H9 (cell line): ENCODE results near the gene NSFL1C. TPM values are rescaled to one million over a fixed set of nuclear protein-coding genes. Genes with fewer than 3 reads are reported as not detected.

Source experiments
- DNase-seq: peaks from one replicate; pipeline ENCODE4 v3.0.0-alpha.2; 2017
- H2AFZ ChIP-seq: one replicate; pipeline ENCODE4 v1.6.1; 2013; ENCODE audit warnings: mild to moderate bottlenecking, low read length, control low read depth, moderate library complexity
- H2AK5ac ChIP-seq: 2 replicates; pipeline ENCODE4 v1.6.1; 2013; ENCODE audit warnings: low read length, control low read depth, mixed read lengths; ENCODE audit not compliant: insufficient read length
- H2BK120ac ChIP-seq: one replicate; pipeline ENCODE4 v1.6.1; 2013; ENCODE audit warnings: low read depth, mild to moderate bottlenecking, low read length, control low read depth, inconsistent platforms; ENCODE audit not compliant: poor library complexity, severe bottlenecking
- H2BK12ac ChIP-seq: 2 replicates; pipeline ENCODE4 v1.6.1; 2013; ENCODE audit warnings: low read length, control low read depth, mixed read lengths, low read depth; ENCODE audit not compliant: insufficient read length
- H2BK15ac ChIP-seq: 2 replicates; pipeline ENCODE4 v1.6.1; 2013; ENCODE audit warnings: low read depth, low read length, control low read depth
- H2BK20ac ChIP-seq: one replicate; pipeline ENCODE4 v1.6.1; 2013; ENCODE audit warnings: low read depth, mild to moderate bottlenecking, low read length, control low read depth, inconsistent platforms; ENCODE audit not compliant: poor library complexity, severe bottlenecking
- H2BK5ac ChIP-seq: 2 replicates; pipeline ENCODE4 v1.6.1; 2013; ENCODE audit warnings: low read length, control low read depth, mixed read lengths; ENCODE audit not compliant: insufficient read length
- H3K14ac ChIP-seq: 2 replicates; pipeline ENCODE4 v1.6.1; 2013; ENCODE audit warnings: low read length, control low read depth; ENCODE audit not compliant: insufficient read depth
- H3K18ac ChIP-seq: 2 replicates; pipeline ENCODE4 v1.6.1; 2013; ENCODE audit warnings: low read depth, mild to moderate bottlenecking, mixed read lengths, low read length, control low read depth; ENCODE audit not compliant: insufficient read length
- H3K23ac ChIP-seq: 2 replicates; pipeline ENCODE4 v1.6.1; 2013; ENCODE audit warnings: low read length, control low read depth, mixed read lengths, low read depth; ENCODE audit not compliant: insufficient read length
- H3K23me2 ChIP-seq: 2 replicates; pipeline ENCODE4 v1.6.1; 2013; ENCODE audit warnings: low read depth, mild to moderate bottlenecking, mixed read lengths, low read length, control low read depth; ENCODE audit not compliant: insufficient read length, poor library complexity, severe bottlenecking
- H3K27ac ChIP-seq: 2 replicates; pipeline ENCODE4 v1.5.1; 2013; ENCODE audit warnings: low read length, control low read depth, mixed read lengths, low read depth; ENCODE audit not compliant: insufficient read length
- H3K27me3 ChIP-seq: 2 replicates; pipeline ENCODE4 v1.6.1; 2013; ENCODE audit warnings: low read length, control low read depth, inconsistent platforms; ENCODE audit not compliant: insufficient read depth
- H3K4ac ChIP-seq: 2 replicates; pipeline ENCODE4 v1.6.1; 2013; ENCODE audit warnings: low read depth, mild to moderate bottlenecking, control low read depth, inconsistent platforms, low read length, moderate library complexity
- H3K4me1 ChIP-seq: 2 replicates; pipeline ENCODE4 v1.6.1; 2013; ENCODE audit warnings: low read length, control low read depth, inconsistent platforms; ENCODE audit not compliant: insufficient read depth
- H3K4me2 ChIP-seq: 2 replicates; pipeline ENCODE4 v1.6.1; 2013; ENCODE audit warnings: low read length, control low read depth, mixed read lengths; ENCODE audit not compliant: insufficient read length, insufficient read depth
- H3K56ac ChIP-seq: 2 replicates; pipeline ENCODE4 v1.6.1; 2013; ENCODE audit warnings: low read depth, mild to moderate bottlenecking, mixed read lengths, low read length, control low read depth; ENCODE audit not compliant: insufficient read length
- H3K79me1 ChIP-seq: 2 replicates; pipeline ENCODE4 v1.6.1; 2013; ENCODE audit warnings: low read depth, mild to moderate bottlenecking, moderate library complexity, low read length, control low read depth, inconsistent platforms; ENCODE audit not compliant: insufficient read depth, poor library complexity, severe bottlenecking
- H3K79me2 ChIP-seq: 2 replicates; pipeline ENCODE4 v1.6.1; 2013; ENCODE audit warnings: low read length, control low read depth, inconsistent platforms; ENCODE audit not compliant: insufficient read depth
- H3K9ac ChIP-seq: 2 replicates; pipeline ENCODE4 v1.6.1; 2013; ENCODE audit warnings: low read length, control low read depth, mixed read lengths; ENCODE audit not compliant: insufficient read length; ENCODE audit errors: extremely low read depth
- H3K9me3 ChIP-seq: one replicate; pipeline ENCODE4 v1.6.1; 2013; ENCODE audit warnings: low read depth, low read length, inconsistent platforms; ENCODE audit not compliant: control insufficient read depth
- H3T11ph ChIP-seq: one replicate; pipeline ENCODE4 v1.6.1; 2013; ENCODE audit warnings: mild to moderate bottlenecking, low read length, control low read depth, inconsistent platforms
- H4K20me1 ChIP-seq: one replicate; pipeline ENCODE4 v1.6.1; 2013; ENCODE audit not compliant: control insufficient read depth, insufficient read length, insufficient read depth
- H4K5ac ChIP-seq: 2 replicates; pipeline ENCODE4 v1.6.1; 2013; ENCODE audit warnings: low read depth, mild to moderate bottlenecking, mixed read lengths, low read length, control low read depth; ENCODE audit not compliant: insufficient read length
- H4K8ac ChIP-seq: replicated peaks from 2 replicates; pipeline ENCODE4 v1.6.1; 2013; ENCODE audit warnings: low read length, control low read depth, mixed read lengths, low read depth; ENCODE audit not compliant: insufficient read length
- H4K91ac ChIP-seq: 2 replicates; pipeline ENCODE4 v1.6.1; 2013; ENCODE audit warnings: low read depth, mild to moderate bottlenecking, moderate library complexity, mixed read lengths, low read length, control low read depth; ENCODE audit not compliant: insufficient read length
- H3K27ac Mint-ChIP-seq, 3 experiments: 2 replicates in 2 of 3; 3 replicates in 1 of 3; pipeline ENCODE4 v1.8.0; 2020 to 2021; ENCODE audit warnings: mixed read lengths in 3 of 3, mild to moderate bottlenecking in 1 of 3, moderate library complexity in 1 of 3
- H3K27me3 Mint-ChIP-seq: 2 replicates; pipeline ENCODE4 v1.8.0; 2021; ENCODE audit warnings: low read depth, mild to moderate bottlenecking, moderate library complexity, mixed read lengths
- H3K36me3 Mint-ChIP-seq, 3 experiments: 2 replicates in 2 of 3; 3 replicates in 1 of 3; pipeline ENCODE4 v1.8.0; 2020 to 2021; ENCODE audit warnings: low read depth in 3 of 3, mixed read lengths in 3 of 3; ENCODE audit not compliant: insufficient read depth in 1 of 3
- H3K4me1 Mint-ChIP-seq, 2 experiments: 2 replicates each; pipeline ENCODE4 v1.8.0; 2020; ENCODE audit warnings: mixed read lengths in 2 of 2
- H3K4me3 Mint-ChIP-seq, 2 experiments: 2 replicates in 1 of 2; 3 replicates in 1 of 2; pipeline ENCODE4 v1.8.0; 2020 to 2021; ENCODE audit warnings: mild to moderate bottlenecking in 2 of 2, mixed read lengths in 2 of 2, moderate library complexity in 1 of 2
- H3K9me3 Mint-ChIP-seq, 2 experiments: 2 replicates in 1 of 2; 3 replicates in 1 of 2; pipeline ENCODE4 v1.8.0; 2020; ENCODE audit warnings: mild to moderate bottlenecking in 2 of 2, mixed read lengths in 2 of 2, moderate library complexity in 1 of 2
- WGBS: extraction: QIAGEN DNeasy Blood & Tissue Kit; methylation state at CpG from one replicate; pipeline ENCODE4 v1.1.7; 2013; ENCODE audit warnings: missing lambda C conversion rate, low lambda C conversion rate, mixed read lengths; ENCODE audit not compliant: insufficient read length; ENCODE audit errors: extremely low coverage; 5-methylcytosine and 5-hydroxymethylcytosine counted together
- total RNA-seq: library from RNA; stranded (reverse); gene quantifications from 2 replicates; pipeline ENCODE4 v1.2.1, GENCODE V29; 2021
- TF ChIP-seq, protein P1 (sequence below): fragments of 200-600 bp; sonication (generic); conservative IDR thresholded peaks from 3 replicates; pipeline ENCODE4 v1.8.0; 2021; ENCODE audit warnings: antibody characterized with exemption, mild to moderate bottlenecking

Gene NSFL1C
- total RNA-seq, 1 experiment from 2014 or later, result 81.8 TPM

- no peak for DNase-seq
- Histone ChIP-seq H2AFZ (no peak overlapping the region), H4K20me1 (no peaks in the 10 kb centered on the region), H3K18ac (no peak overlapping the region), H3K56ac (no peak overlapping the region), H3T11ph (no peak overlapping the region), H3K4ac (no peak overlapping the region), H4K8ac (no peak overlapping the region), H3K4me2 (no peak overlapping the region), H3K14ac (no peak overlapping the region), H3K23ac (no peak overlapping the region), H3K27me3 (no peaks in the 10 kb centered on the region), H3K4me1 (no peaks in the 10 kb centered on the region), H3K9ac (no peak overlapping the region), H3K23me2 (no peaks in the 10 kb centered on the region), H2AK5ac (no peak overlapping the region), H3K9me3 (peaks cover 11% of the 10 kb centered on the region), H3K27ac (no peak overlapping the region), H4K91ac (no peak overlapping the region), H2BK20ac (no peak overlapping the region), H4K5ac (no peak overlapping the region), H2BK15ac (no peak overlapping the region), H3K79me2 (no peaks in the 10 kb centered on the region), H2BK5ac (no peak overlapping the region), H2BK12ac (no peak overlapping the region), H3K79me1 (no peaks in the 10 kb centered on the region), H2BK120ac (no peak overlapping the region)
- H3K27me3 Mint-ChIP-seq, result no peaks in the 10 kb centered on the region; the same call in 1 of the 2 replicates
- H3K36me3 Mint-ChIP-seq, result peaks cover 16 to 31% (median 28%) of the 10 kb centered on the region in 3 experiments
- H3K9me3 Mint-ChIP-seq, result peaks cover 13 to 14% of the 10 kb centered on the region in 2 experiments
- H3K4me3 Mint-ChIP-seq, result no peak overlapping the region
- TF ChIP-seq, protein P1, sequence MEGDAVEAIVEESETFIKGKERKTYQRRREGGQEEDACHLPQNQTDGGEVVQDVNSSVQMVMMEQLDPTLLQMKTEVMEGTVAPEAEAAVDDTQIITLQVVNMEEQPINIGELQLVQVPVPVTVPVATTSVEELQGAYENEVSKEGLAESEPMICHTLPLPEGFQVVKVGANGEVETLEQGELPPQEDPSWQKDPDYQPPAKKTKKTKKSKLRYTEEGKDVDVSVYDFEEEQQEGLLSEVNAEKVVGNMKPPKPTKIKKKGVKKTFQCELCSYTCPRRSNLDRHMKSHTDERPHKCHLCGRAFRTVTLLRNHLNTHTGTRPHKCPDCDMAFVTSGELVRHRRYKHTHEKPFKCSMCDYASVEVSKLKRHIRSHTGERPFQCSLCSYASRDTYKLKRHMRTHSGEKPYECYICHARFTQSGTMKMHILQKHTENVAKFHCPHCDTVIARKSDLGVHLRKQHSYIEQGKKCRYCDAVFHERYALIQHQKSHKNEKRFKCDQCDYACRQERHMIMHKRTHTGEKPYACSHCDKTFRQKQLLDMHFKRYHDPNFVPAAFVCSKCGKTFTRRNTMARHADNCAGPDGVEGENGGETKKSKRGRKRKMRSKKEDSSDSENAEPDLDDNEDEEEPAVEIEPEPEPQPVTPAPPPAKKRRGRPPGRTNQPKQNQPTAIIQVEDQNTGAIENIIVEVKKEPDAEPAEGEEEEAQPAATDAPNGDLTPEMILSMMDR, result no peak
- no CpG with 5 or more reads among the region's 1 CpG for WGBS
- no peak overlapping the region for H3K27ac Mint-ChIP-seq
- H3K4me1 Mint-ChIP-seq, result peaks cover 2 to 21% of the 10 kb centered on the region in 2 experiments
Measured at GRCh38 chr20:1438361-1438760, 28.3 kb downstream of the NSFL1C start.
